ENCODE results near the gene SCN10A.

The SCN10A gene

GRCh38 chr3:38793721-38794120, 22.3 kb downstream of the SCN10A start:
- TF ChIP-seq, protein P1, sequence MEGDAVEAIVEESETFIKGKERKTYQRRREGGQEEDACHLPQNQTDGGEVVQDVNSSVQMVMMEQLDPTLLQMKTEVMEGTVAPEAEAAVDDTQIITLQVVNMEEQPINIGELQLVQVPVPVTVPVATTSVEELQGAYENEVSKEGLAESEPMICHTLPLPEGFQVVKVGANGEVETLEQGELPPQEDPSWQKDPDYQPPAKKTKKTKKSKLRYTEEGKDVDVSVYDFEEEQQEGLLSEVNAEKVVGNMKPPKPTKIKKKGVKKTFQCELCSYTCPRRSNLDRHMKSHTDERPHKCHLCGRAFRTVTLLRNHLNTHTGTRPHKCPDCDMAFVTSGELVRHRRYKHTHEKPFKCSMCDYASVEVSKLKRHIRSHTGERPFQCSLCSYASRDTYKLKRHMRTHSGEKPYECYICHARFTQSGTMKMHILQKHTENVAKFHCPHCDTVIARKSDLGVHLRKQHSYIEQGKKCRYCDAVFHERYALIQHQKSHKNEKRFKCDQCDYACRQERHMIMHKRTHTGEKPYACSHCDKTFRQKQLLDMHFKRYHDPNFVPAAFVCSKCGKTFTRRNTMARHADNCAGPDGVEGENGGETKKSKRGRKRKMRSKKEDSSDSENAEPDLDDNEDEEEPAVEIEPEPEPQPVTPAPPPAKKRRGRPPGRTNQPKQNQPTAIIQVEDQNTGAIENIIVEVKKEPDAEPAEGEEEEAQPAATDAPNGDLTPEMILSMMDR (IDR thresholded peaks at IDR 0.05; ENCODE audit: control insufficient read depth, extremely low read depth, insufficient read depth), result no peak
- no peak for DNase-seq (ENCODE audit: low read depth)
- no peak overlapping the region for H3K4me3 ChIP-seq (ENCODE audit: low read depth, low read length)

GRCh38 chr3:38792983-38793382, 23.0 kb downstream of the SCN10A start:
- TF ChIP-seq, protein P1 (IDR thresholded peaks at IDR 0.05; ENCODE audit: control insufficient read depth, extremely low read depth, insufficient read depth), result no peak
- DNase-seq (ENCODE audit: low read depth), result no peak
- H3K4me3 ChIP-seq (ENCODE audit: low read depth, low read length), result no peak overlapping the region

GRCh38 chr3:38782148-38782547, 33.9 kb downstream of the SCN10A start:
- no peak overlapping the region for H3K4me3 ChIP-seq (ENCODE audit: low read depth, low read length)
- TF ChIP-seq, protein P1 (IDR thresholded peaks at IDR 0.05; ENCODE audit: control insufficient read depth, extremely low read depth, insufficient read depth), result no peak
- DNase-seq (ENCODE audit: low read depth), result no peak

DNA sequence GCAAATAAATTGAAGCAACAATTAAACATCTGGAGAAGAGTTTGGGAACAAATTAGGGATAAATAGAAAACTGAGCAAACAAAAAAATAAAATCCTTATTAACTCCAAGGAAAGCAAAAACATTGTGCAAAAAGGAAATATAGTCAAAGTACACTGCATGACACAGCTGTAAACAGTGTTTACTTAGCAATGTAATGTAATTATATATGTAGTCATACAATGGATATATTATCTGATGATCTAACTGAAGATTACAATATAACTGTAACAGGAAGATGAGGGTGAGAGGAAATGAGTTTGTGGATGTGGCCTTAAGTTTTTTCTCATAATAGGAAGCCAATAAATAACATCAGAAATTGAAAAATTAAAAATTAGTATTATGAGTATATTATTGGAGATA, 42.5 kb downstream of the SCN10A start:
- no peak overlapping the region for H3K4me3 ChIP-seq (ENCODE audit: low read depth, low read length)
- DNase-seq (ENCODE audit: low read depth), result no peak
- TF ChIP-seq, protein P1 (IDR thresholded peaks at IDR 0.05; ENCODE audit: control insufficient read depth, extremely low read depth, insufficient read depth), result no peak

GRCh38 chr3:38763569-38763968, 52.4 kb downstream of the SCN10A start:
- TF ChIP-seq, protein P1 (IDR thresholded peaks at IDR 0.05; ENCODE audit: control insufficient read depth, extremely low read depth, insufficient read depth), result no peak
- DNase-seq (ENCODE audit: low read depth), result no peak
- no peak overlapping the region for H3K4me3 ChIP-seq (ENCODE audit: low read depth, low read length)

DNA sequence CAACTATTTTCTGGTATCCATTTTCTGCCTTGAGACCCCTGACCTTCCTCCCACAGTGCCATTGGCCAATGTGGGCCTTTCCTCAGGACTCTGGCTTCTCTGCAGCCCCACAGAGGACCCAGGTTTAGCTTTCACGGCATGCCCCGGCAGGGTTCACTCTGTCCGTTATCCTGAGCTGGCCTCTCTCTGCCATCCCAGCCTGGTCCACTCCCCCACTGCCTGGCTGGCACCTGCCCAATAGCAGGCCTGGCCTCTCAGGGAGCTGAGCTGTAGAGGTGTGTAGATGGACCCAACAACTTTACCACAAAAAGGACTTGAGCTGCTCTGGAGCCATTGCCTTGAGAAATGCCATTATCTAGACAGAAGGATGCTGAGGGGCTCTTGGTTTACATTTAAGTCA, 57.5 kb downstream of the SCN10A start:
- no peak overlapping the region for H3K4me3 ChIP-seq (ENCODE audit: low read depth, low read length)
- TF ChIP-seq, protein P1 (IDR thresholded peaks at IDR 0.05; ENCODE audit: control insufficient read depth, extremely low read depth, insufficient read depth), result no peak
- no peak for DNase-seq (ENCODE audit: low read depth)

GRCh38 chr3:38757721-38758120, 58.3 kb downstream of the SCN10A start:
- no peak overlapping the region for H3K4me3 ChIP-seq (ENCODE audit: low read depth, low read length)
- no peak for DNase-seq (ENCODE audit: low read depth)
- TF ChIP-seq, protein P1 (IDR thresholded peaks at IDR 0.05; ENCODE audit: control insufficient read depth, extremely low read depth, insufficient read depth), result no peak
